Activated naive CD4-positive, alpha-beta T cell treated with Interleukin-2 at 50 U/mL for 16 hours (primary cell): Measurements from ENCODE around the gene CBFA2T2.
"Not testable (repeated sequence)": the region's sequence is repeated elsewhere in the genome, so short reads cannot be mapped to it uniquely, and the experiment has no call there.

ENCODE experiments used
- DNase-seq: peaks from one replicate; pipeline ENCODE4 v3.0.0-alpha.2; 2020

CBFA2T2 gene

DNA sequence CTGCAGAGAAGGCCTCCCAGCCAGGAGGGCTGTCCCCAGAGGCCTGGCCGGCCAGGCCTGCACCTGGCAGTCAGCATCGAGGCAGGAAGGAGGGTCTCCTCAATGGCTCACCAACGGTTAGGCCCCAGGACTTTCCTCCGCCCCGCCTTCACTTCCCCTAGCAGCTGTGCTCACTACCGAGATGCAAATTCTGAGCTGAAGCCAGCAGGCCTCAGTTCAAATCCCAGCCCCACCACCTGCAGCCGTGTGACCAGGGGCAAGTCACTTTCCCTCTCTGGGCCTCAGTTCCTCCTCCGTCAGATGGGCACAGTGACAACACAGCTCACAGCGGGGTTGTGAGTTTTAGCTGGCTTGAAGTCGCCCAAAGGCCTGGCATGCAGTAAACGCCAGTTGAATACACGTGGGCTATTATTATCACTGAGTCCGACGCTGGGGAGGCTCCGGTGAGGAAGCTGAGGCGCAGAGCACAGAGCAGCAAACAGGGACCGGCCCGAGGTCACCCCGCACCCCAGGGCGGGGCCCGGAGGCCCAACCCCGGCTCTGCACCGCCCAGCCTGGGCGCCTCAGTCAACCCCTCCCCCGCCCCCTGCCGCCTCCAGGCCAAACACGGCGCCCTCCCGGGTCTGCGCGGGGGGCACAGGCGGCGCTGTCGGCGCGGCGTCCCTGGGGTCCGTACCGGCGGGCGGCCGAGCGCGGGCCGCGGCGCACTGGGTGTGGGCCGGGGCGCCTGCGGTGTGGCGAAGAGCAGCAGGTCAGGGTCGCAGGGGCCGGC lies 195.6 kb downstream of the CBFA2T2 start:
- peak; percentile 60 for DNase-seq

DNA sequence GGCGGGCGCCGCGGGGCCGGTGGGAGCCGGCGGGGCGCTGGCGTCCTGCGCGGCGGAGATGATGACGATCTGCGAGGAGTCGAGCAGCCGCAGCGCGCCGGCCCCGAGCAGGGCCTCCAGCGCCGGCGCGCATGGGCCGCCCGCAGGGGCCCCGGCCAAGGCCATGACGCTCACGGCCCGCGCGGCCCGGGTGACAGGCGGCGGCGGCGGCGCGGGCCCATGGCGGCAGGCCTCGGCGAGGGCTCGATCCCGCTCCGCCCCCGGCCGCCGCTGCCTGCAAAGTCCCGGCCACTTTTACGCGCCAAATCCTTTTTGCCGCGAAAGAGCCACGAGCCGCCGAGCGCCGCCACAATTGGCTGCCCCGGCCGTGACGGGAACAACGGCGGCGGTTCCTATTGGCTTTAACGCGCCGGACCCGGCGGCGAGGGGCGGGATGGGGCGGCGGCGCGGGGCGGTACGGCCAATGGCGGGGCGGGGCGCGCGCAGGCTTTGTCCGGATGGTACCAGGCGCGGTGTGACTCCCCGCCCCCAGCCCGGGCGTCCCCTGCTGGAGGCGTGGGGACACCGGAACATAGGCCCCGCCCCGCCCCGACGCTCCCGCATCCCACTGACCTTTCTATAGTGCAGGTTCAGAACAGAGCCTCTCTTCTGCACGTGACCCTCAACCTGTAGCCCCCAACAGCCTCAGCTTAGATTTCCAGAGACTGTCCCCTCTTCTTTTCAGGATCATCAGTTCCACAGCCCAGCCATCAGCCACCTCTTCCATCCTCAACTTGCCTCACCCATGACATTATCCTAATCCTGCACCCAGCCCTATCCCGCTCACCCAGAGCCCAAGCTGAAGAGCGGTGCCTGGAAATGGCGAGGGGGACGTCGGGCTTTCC lies 196.4 kb downstream of the CBFA2T2 start, which contains the start of gene E2F1:
Gene E2F1 (minus strand): TSS at position 286 of the 884 bp plus-strand sequence. CDS start 121 bp downstream, at position 165.
- peak; percentile 96 for DNase-seq

DNA sequence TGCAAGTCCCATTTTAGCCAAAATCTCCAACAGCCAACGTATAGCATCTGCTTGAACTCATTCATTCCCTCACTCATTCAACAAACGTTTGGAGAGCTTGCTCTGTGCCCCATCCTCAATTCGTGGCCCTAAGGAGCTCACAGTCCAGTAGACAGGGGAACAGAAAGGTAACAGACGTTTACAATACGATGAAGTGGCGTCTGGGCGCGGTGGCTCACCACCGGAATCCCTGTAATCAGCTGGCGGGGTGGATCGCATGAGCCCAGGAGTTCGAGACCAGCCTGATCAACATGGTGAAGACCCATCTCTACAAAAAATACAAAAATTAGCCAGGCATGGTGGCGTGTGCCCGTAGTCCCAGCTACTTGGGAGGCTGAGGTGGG lies 197.1 kb downstream of the CBFA2T2 start:
- DNase-seq: no peak

DNA sequence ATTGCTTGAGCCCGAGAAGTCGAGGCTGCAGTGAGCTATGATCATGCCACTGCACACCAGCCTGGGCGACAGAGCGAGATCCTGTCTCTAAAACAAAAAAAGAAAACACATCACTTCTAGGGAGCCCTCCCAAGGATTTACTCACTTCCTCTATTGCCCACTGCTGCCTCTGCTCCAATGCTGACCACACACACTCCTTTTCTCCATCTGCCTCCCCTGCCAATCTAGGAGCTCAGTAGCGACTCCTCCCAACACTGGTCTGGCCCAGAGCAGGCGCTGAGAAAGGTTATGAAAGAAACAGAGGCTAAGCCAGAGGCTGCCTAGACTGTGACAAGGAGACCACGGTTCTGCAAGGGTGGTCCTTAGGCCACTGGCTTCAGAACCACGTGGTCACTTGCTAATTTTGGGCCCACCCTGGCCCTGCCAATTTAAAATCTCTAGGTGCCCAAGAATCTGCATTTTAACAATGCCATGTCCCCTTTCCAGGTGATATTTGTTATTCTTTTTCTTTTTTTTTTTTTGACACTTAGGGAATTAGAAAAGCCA lies 197.5 kb downstream of the CBFA2T2 start:
- no peak for DNase-seq

DNA sequence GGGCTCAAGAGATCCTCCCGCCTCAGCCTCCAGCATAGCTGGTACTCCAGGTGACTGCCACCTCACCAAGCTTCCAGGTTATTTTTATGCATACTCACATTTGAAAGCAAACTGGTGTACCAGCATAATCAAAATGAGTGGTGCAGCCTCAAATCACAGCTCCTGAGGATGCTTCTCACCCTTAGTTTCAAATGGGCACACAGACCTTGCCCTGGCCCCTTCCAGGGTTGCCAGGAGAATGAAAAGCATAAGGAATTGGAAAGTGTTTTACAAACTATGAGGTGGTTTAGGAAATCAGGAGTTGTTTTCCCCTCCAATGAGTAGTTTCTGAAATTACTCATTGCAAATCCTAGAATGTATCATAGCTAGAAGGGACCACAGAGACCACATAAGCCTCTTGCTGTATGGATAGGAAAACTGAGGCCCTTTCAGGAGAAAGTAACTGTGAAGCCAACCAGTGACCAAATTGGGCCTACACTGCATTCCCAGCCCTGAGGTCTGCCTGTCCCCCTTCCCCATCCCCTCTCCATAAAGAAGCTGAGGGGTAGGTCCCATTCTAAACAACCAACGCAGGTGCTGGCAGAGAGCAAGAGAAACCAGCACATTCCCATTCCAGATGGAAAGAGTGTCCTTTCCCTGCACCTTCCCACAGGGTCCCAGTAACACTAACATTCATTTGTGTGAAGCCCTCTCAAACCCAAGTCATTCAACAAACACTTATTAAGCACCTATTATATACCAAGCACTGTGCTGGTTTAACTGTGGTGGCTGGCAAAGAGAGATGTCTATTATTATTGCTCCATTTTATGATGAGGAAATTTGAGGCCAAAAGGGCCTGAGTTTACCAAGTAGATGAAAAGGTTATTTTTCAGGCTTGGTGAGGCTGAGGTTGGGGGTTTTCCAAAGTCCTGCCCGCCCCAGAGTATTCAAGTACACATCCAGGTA lies 198.4 kb downstream of the CBFA2T2 start:
- no peak for DNase-seq

DNA sequence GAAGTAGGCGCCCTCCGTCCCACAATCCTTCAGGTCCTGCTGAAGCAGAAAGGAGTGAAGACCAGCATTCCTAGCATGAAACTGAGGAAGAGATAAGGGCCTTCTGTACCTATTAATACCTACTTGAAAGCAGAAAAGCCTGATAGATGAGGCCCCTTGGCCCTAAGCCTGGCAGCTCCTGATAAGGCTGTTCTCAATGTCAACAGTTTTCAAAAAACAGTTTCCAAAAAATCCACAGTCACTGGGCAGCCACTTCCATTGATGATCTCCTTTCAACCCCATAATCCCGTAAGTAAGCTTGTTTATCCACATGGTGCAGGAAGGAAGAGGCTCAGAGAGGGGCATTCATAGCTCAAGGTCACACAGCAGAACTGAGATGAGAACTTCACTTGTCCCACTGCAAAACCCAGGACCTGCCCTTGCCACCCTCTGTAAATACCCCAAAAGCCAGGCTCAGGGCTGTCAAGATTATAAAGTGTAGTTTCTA lies 199.1 kb downstream of the CBFA2T2 start:
- no peak for DNase-seq

DNA sequence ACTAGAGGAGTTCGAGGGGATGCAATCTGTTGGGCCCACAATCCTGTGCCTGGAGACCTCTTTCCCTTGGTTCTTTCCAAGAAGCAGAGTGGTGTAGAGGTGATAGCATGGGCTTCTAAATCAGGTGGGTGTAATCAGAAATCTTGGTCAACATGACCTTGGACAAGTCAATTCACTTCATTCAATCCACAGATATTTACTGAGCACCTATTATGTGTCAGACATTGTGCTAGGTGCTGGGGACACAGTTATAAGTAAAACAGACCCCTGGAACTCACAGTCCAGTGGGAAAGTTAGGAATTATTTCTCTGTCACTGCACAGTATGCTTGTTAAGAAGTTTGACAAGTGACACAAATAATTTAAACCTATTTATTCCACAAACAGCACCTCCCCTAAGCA lies 199.6 kb downstream of the CBFA2T2 start:
- no peak for DNase-seq

DNA sequence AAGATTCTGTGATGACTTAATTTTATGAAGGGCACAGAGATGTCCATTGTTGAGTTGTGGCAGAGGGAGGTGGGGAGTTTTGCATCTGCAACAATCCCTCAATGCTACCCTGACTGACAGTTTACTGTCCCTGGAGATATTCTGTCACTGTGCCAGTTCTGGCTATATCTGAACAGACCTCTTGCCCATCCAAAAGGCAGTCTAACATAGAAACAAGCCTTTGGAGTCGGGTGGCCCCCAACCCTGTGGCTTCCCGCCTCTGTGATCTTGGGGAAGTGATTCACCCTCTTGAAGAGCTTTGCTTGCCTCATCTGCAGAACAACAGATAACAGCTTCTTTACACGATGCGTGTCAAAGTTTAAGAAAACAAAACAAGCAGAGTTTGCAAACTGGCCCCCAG lies 200.1 kb downstream of the CBFA2T2 start:
- peak; percentile 44 for DNase-seq

DNA sequence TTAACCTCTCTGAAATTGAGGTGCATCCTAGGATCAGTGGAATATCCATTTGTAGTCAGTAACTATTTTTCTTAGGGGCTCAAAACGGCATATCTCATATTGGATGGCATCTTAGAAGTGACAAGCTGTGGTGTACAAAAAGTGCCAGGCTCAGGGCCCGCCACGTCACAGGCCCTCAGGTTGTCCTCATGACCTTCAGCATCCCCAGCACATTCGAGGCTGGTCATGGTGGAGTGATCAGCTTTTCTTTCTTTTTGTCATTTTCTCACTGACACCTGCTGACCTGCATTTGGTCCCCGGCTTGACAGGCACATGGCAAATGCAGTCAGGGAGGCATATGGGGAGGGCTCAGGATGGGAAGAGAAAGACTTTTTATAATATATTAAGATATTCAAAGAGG lies 203.4 kb downstream of the CBFA2T2 start:
- DNase-seq: no peak

DNA sequence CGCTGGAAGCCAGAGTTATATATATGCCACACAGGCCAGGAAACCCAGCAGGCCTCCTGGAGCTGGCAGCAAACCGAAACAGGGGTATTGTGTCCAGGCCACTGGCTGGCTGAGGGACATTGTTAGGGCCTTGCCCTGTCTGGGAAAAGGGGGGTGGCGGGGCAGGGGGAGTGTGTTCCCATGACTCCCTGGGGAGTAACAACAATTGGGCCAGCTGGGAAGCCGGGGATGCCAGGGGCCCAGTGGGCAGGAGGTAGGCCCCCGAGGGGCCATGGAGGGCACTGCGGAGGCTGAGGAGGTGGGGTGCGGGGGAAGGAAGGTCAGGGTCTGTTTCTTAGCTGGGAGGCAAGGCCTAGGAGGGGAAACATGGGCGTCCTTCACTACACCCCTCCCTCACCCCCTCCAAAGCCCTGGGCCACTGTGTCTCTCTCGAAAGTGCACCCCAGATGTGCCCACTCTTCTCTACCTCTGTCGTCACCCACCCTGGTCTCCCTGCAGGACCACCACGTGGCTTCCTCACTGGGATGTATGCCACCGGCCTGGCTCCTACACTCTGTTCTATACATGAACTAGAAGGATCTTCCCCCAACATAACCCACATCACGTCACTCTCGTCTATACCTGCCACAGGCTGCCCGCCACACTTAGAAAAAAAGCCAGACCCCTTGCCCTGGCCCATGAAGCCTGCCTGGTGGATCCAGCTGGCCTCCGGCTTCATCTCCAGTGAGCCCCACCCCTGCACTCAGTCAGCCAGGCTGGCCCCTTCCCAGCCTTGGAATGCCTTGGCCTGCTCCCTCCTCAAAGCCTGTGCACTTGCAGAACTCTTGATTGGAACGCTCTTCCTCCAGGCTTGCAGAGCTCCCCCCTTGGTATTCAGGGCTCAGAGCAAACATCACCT lies 204.1 kb downstream of the CBFA2T2 start:
- DNase-seq: no peak

DNA sequence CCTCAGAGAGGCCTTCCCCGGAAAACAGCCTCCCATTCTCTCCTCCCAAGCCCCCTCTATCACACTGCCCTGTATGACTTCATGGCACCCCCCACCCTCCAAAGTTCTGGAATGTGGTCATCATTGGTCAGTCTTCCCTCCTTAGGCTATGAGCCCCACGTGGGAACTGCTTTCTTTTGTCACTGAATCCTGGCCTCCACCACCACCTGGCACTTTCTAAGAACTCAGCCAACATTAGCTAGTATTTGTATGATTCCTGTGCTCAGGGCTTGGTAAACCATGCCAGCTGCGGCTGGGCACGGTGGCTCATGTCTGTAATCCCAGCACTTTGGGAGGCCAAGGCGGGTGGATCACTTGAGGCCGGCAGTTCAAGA lies 204.7 kb downstream of the CBFA2T2 start:
- DNase-seq: no peak

DNA sequence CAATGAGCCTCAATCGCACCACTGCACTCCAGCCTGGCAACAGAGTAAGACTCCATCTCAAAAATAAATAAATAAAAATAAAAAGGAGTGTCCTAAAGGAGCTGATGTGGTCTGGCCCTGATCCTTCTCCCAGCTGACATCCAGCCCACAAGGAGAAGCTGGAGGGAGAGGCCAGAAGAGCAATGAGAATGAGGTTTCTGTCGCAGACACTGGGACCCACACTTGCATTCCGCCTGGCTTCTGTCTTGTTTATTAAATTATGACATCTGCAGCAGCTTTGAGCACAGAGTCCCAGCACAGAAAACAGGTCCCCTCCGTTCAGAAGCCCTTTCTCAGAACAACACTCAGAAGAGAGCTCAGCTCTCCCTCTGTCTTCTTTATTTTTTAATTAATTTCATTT lies 206.6 kb downstream of the CBFA2T2 start:
- DNase-seq: no peak

DNA sequence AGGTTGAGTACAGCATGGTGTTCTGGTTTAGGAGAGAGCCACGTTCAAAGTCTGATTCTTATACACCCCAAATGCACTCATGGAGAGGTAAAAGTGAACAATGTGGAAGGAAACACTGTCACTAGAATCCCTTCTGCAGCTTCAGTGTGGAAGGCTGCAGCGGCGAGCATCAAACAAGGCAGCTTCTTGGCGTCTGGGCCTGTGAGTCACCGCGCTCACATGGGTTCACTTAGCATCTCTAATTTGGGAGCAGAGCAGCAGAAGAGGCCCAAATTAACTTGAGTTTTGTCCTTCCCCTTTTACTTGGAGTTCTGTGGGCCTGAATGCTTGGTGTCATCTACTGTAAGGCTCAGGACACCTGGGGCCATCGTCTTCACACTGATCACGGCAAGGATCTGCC lies 207.2 kb downstream of the CBFA2T2 start:
- DNase-seq: no peak

DNA sequence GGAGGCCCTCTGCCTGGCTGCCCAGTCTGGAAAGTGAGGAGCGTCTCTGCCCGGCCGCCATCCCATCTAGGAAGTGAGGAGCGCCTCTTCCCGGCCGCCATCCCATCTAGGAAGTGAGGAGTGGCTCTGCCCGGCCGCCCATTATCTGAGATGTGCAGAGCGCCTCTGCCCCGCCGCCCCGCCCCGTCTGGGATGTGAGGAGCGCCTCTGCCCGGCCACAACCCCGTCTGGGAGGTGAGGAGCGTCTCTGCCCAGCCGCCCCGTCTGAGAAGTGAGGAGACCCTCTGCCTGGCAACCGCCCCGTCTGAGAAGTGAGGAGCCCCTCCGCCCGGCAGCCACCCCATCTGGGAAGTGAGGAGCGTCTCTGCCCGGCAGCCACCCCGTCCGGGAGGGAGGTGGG lies 209.1 kb downstream of the CBFA2T2 start:
- not testable (repeated sequence) for DNase-seq
